ENCODE data around the gene OPTC. TPM values are rescaled to one million over a fixed set of nuclear protein-coding genes. Genes with fewer than 3 reads are reported as not detected.

The OPTC gene
- total RNA-seq, 1 experiment from 2014 or later, result not detected

GRCh38 chr1:203521812-203522211, 27.9 kb downstream of the OPTC start:
- Histone ChIP-seq H3K36me3 (ENCODE audit: insufficient read depth, low read length) (no peaks in the 10 kb centered on the region), H3K27me3 (ENCODE audit: low read length) (no peaks in the 10 kb centered on the region), H4K20me1 (ENCODE audit: insufficient read depth, low read depth, low read length) (no peaks in the 10 kb centered on the region), H2AFZ (ENCODE audit: low read length) (no peak overlapping the region), H3K79me2 (ENCODE audit: low read length) (no peaks in the 10 kb centered on the region), H3K4me3 (ENCODE audit: low read length) (no peak overlapping the region), H3K4me2 (ENCODE audit: low read depth, low read length, poor library complexity, severe bottlenecking) (no peak overlapping the region), H3K4me1 (ENCODE audit: low read length) (no peaks in the 10 kb centered on the region), H3K9ac (ENCODE audit: low read length) (no peak overlapping the region), H3K27ac (ENCODE audit: low read length) (no peak overlapping the region), H3K9me3 (ENCODE audit: low read length) (no peaks in the 10 kb centered on the region), H3K9me2 (replicated peaks; ENCODE audit: insufficient read depth, low read length) (no peaks in the 10 kb centered on the region)
- no peak for DNase-seq

- no peaks in the 10 kb centered on the region for H3K9me2 ChIP-seq (replicated peaks; ENCODE audit: insufficient read depth, low read length)
- no peaks in the 10 kb centered on the region for H4K20me1 ChIP-seq (ENCODE audit: insufficient read depth, low read depth, low read length)
- H3K36me3 ChIP-seq (ENCODE audit: insufficient read depth, low read length), result no peaks in the 10 kb centered on the region
- no peak for DNase-seq
- no peak overlapping the region for H2AFZ ChIP-seq (ENCODE audit: low read length)
- H3K4me1 ChIP-seq (ENCODE audit: low read length), result no peaks in the 10 kb centered on the region
- H3K4me3 ChIP-seq (ENCODE audit: low read length), result no peak overlapping the region
- H3K27ac ChIP-seq (ENCODE audit: low read length), result no peak overlapping the region
- H3K9me3 ChIP-seq (ENCODE audit: low read length), result no peaks in the 10 kb centered on the region
- H3K9ac ChIP-seq (ENCODE audit: low read length), result no peak overlapping the region
- H3K4me2 ChIP-seq (ENCODE audit: low read depth, low read length, poor library complexity, severe bottlenecking), result no peak overlapping the region
- no peaks in the 10 kb centered on the region for H3K27me3 ChIP-seq (ENCODE audit: low read length)
- H3K79me2 ChIP-seq (ENCODE audit: low read length), result no peaks in the 10 kb centered on the region
Measured at GRCh38 chr1:203522237-203522636, 28.3 kb downstream of the OPTC start.

- no peak for DNase-seq
- no peak overlapping the region for H3K27ac ChIP-seq (ENCODE audit: low read length)
Measured at GRCh38 chr1:203523667-203524066, 29.7 kb downstream of the OPTC start.

GRCh38 chr1:203524152-203524551, 30.2 kb downstream of the OPTC start:
- Histone ChIP-seq H3K4me2 (ENCODE audit: low read depth, low read length, poor library complexity, severe bottlenecking) (no peak overlapping the region), H3K9me3 (ENCODE audit: low read length) (no peaks in the 10 kb centered on the region), H3K9ac (ENCODE audit: low read length) (no peak overlapping the region), H3K27me3 (ENCODE audit: low read length) (no peaks in the 10 kb centered on the region), H3K9me2 (replicated peaks; ENCODE audit: insufficient read depth, low read length) (no peaks in the 10 kb centered on the region), H3K27ac (ENCODE audit: low read length) (no peak overlapping the region), H3K4me3 (ENCODE audit: low read length) (no peak overlapping the region), H3K4me1 (ENCODE audit: low read length) (no peaks in the 10 kb centered on the region), H3K36me3 (ENCODE audit: insufficient read depth, low read length) (no peaks in the 10 kb centered on the region), H2AFZ (ENCODE audit: low read length) (no peak overlapping the region), H3K79me2 (ENCODE audit: low read length) (no peaks in the 10 kb centered on the region), H4K20me1 (ENCODE audit: insufficient read depth, low read depth, low read length) (no peaks in the 10 kb centered on the region)
- DNase-seq, result no peak

More at GRCh38 chr1:203523667-203524066, 29.7 kb downstream of the OPTC start:
- Histone ChIP-seq H3K4me1 (ENCODE audit: low read length) (no peaks in the 10 kb centered on the region), H3K9ac (ENCODE audit: low read length) (no peak overlapping the region), H2AFZ (ENCODE audit: low read length) (no peak overlapping the region), H3K4me2 (ENCODE audit: low read depth, low read length, poor library complexity, severe bottlenecking) (no peak overlapping the region), H3K27me3 (ENCODE audit: low read length) (no peaks in the 10 kb centered on the region), H3K4me3 (ENCODE audit: low read length) (no peak overlapping the region), H3K9me3 (ENCODE audit: low read length) (no peaks in the 10 kb centered on the region), H3K9me2 (replicated peaks; ENCODE audit: insufficient read depth, low read length) (no peaks in the 10 kb centered on the region), H3K36me3 (ENCODE audit: insufficient read depth, low read length) (no peaks in the 10 kb centered on the region), H3K79me2 (ENCODE audit: low read length) (no peaks in the 10 kb centered on the region), H4K20me1 (ENCODE audit: insufficient read depth, low read depth, low read length) (no peaks in the 10 kb centered on the region)

GRCh38 chr1:203524824-203525223, 30.9 kb downstream of the OPTC start:
- no peak overlapping the region for H3K9ac ChIP-seq (ENCODE audit: low read length)
- no peaks in the 10 kb centered on the region for H3K36me3 ChIP-seq (ENCODE audit: insufficient read depth, low read length)
- no peaks in the 10 kb centered on the region for H3K27me3 ChIP-seq (ENCODE audit: low read length)
- no peaks in the 10 kb centered on the region for H3K9me3 ChIP-seq (ENCODE audit: low read length)
- no peak overlapping the region for H3K4me3 ChIP-seq (ENCODE audit: low read length)
- H3K4me1 ChIP-seq (ENCODE audit: low read length), result no peaks in the 10 kb centered on the region
- H3K4me2 ChIP-seq (ENCODE audit: low read depth, low read length, poor library complexity, severe bottlenecking), result no peak overlapping the region
- no peaks in the 10 kb centered on the region for H4K20me1 ChIP-seq (ENCODE audit: insufficient read depth, low read depth, low read length)
- H3K27ac ChIP-seq (ENCODE audit: low read length), result no peak overlapping the region
- no peaks in the 10 kb centered on the region for H3K9me2 ChIP-seq (replicated peaks; ENCODE audit: insufficient read depth, low read length)
- no peak overlapping the region for H2AFZ ChIP-seq (ENCODE audit: low read length)
- H3K79me2 ChIP-seq (ENCODE audit: low read length), result no peaks in the 10 kb centered on the region
- DNase-seq, result no peak

GRCh38 chr1:203525685-203526084, 31.7 kb downstream of the OPTC start:
- no peak overlapping the region for H3K4me2 ChIP-seq (ENCODE audit: low read depth, low read length, poor library complexity, severe bottlenecking)
- H3K36me3 ChIP-seq (ENCODE audit: insufficient read depth, low read length), result no peaks in the 10 kb centered on the region
- H3K9ac ChIP-seq (ENCODE audit: low read length), result no peak overlapping the region
- no peaks in the 10 kb centered on the region for H3K79me2 ChIP-seq (ENCODE audit: low read length)
- no peaks in the 10 kb centered on the region for H3K27me3 ChIP-seq (ENCODE audit: low read length)
- no peaks in the 10 kb centered on the region for H3K9me2 ChIP-seq (replicated peaks; ENCODE audit: insufficient read depth, low read length)
- no peak for DNase-seq
- H3K27ac ChIP-seq (ENCODE audit: low read length), result no peak overlapping the region
- no peaks in the 10 kb centered on the region for H3K9me3 ChIP-seq (ENCODE audit: low read length)
- no peaks in the 10 kb centered on the region for H4K20me1 ChIP-seq (ENCODE audit: insufficient read depth, low read depth, low read length)
- no peaks in the 10 kb centered on the region for H3K4me1 ChIP-seq (ENCODE audit: low read length)
- H3K4me3 ChIP-seq (ENCODE audit: low read length), result no peak overlapping the region
- H2AFZ ChIP-seq (ENCODE audit: low read length), result no peak overlapping the region

GRCh38 chr1:203526130-203526529, 32.2 kb downstream of the OPTC start:
- Histone ChIP-seq H4K20me1 (ENCODE audit: insufficient read depth, low read depth, low read length) (no peaks in the 10 kb centered on the region), H3K27me3 (ENCODE audit: low read length) (no peaks in the 10 kb centered on the region), H3K36me3 (ENCODE audit: insufficient read depth, low read length) (no peaks in the 10 kb centered on the region), H3K9ac (ENCODE audit: low read length) (no peak overlapping the region), H3K9me3 (ENCODE audit: low read length) (no peaks in the 10 kb centered on the region), H3K4me2 (ENCODE audit: low read depth, low read length, poor library complexity, severe bottlenecking) (no peak overlapping the region), H3K4me1 (ENCODE audit: low read length) (no peaks in the 10 kb centered on the region), H3K27ac (ENCODE audit: low read length) (no peak overlapping the region), H3K9me2 (replicated peaks; ENCODE audit: insufficient read depth, low read length) (no peaks in the 10 kb centered on the region), H2AFZ (ENCODE audit: low read length) (no peak overlapping the region), H3K4me3 (ENCODE audit: low read length) (no peak overlapping the region), H3K79me2 (ENCODE audit: low read length) (no peaks in the 10 kb centered on the region)
- DNase-seq, result no peak

- H3K4me3 ChIP-seq (ENCODE audit: low read length), result no peak overlapping the region
- H3K79me2 ChIP-seq (ENCODE audit: low read length), result no peaks in the 10 kb centered on the region
- no peaks in the 10 kb centered on the region for H3K9me3 ChIP-seq (ENCODE audit: low read length)
- H3K27ac ChIP-seq (ENCODE audit: low read length), result no peak overlapping the region
- no peaks in the 10 kb centered on the region for H3K4me1 ChIP-seq (ENCODE audit: low read length)
- no peak for DNase-seq
- H4K20me1 ChIP-seq (ENCODE audit: insufficient read depth, low read depth, low read length), result no peaks in the 10 kb centered on the region
- H3K9ac ChIP-seq (ENCODE audit: low read length), result no peak overlapping the region
- no peak overlapping the region for H3K4me2 ChIP-seq (ENCODE audit: low read depth, low read length, poor library complexity, severe bottlenecking)
- no peaks in the 10 kb centered on the region for H3K9me2 ChIP-seq (replicated peaks; ENCODE audit: insufficient read depth, low read length)
- H3K27me3 ChIP-seq (ENCODE audit: low read length), result no peaks in the 10 kb centered on the region
- no peaks in the 10 kb centered on the region for H3K36me3 ChIP-seq (ENCODE audit: insufficient read depth, low read length)
- no peak overlapping the region for H2AFZ ChIP-seq (ENCODE audit: low read length)
Measured at GRCh38 chr1:203526572-203526971, 32.6 kb downstream of the OPTC start.

GRCh38 chr1:203527013-203527412, 33.1 kb downstream of the OPTC start:
- H4K20me1 ChIP-seq (ENCODE audit: insufficient read depth, low read depth, low read length), result no peaks in the 10 kb centered on the region
- H3K9me3 ChIP-seq (ENCODE audit: low read length), result no peaks in the 10 kb centered on the region
- no peaks in the 10 kb centered on the region for H3K9me2 ChIP-seq (replicated peaks; ENCODE audit: insufficient read depth, low read length)
- H3K9ac ChIP-seq (ENCODE audit: low read length), result no peak overlapping the region
- no peaks in the 10 kb centered on the region for H3K36me3 ChIP-seq (ENCODE audit: insufficient read depth, low read length)
- H3K79me2 ChIP-seq (ENCODE audit: low read length), result no peaks in the 10 kb centered on the region
- no peaks in the 10 kb centered on the region for H3K4me1 ChIP-seq (ENCODE audit: low read length)
- no peaks in the 10 kb centered on the region for H3K27me3 ChIP-seq (ENCODE audit: low read length)
- H2AFZ ChIP-seq (ENCODE audit: low read length), result no peak overlapping the region
- H3K27ac ChIP-seq (ENCODE audit: low read length), result no peak overlapping the region
- DNase-seq, result no peak
- no peak overlapping the region for H3K4me2 ChIP-seq (ENCODE audit: low read depth, low read length, poor library complexity, severe bottlenecking)
- no peak overlapping the region for H3K4me3 ChIP-seq (ENCODE audit: low read length)
